ENCODE results near the gene DCN.

Gene DCN

DNA sequence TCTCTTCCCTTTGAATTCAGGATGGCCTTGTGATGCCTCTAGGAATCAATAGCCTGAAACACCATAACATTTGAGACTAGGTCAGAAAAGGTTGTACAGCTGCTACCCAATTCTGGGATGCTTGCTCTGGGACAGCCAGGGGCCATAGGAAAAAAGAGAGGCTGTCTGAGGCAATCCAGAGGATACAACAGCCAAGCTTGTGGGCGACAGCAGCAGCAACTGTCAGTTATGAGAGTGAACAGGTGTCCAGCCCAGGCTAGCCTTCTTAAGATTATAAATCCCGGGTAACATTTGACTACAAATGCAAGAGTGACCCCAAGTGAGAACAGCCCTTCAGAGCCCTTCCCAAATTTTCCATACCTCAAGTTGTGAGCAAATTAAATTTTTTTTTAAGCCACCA is 11.1 kb downstream of the DCN start:
- Histone ChIP-seq H4K20me1 (ENCODE audit: insufficient read depth, low read length) (no peaks in the 10 kb centered on the region), H3K4me3 (ENCODE audit: low read depth in 1 of 2, low read length in 2 of 2) (no peak overlapping the region), H3K27ac (ENCODE audit: low read length) (no peak overlapping the region), H3K27me3 (ENCODE audit: insufficient read depth, low read length, poor library complexity) (peaks cover 7% of the 10 kb centered on the region), H3K9me3 (ENCODE audit: insufficient read depth, low read length, severe bottlenecking) (no peaks in the 10 kb centered on the region), H3K4me1 (ENCODE audit: insufficient read depth, low read length) (no peaks in the 10 kb centered on the region), H3K9ac (ENCODE audit: low read depth, low read length) (no peak overlapping the region), H2AFZ (ENCODE audit: low read depth, low read length) (no peak overlapping the region), H3K4me2 (ENCODE audit: insufficient read depth, low read length) (no peak overlapping the region), H3K36me3 (ENCODE audit: insufficient read depth, low read length) (no peaks in the 10 kb centered on the region), H3K79me2 (ENCODE audit: insufficient read depth, low read length) (no peaks in the 10 kb centered on the region)
- DNase-seq: no peak
- TF ChIP-seq, protein P1, sequence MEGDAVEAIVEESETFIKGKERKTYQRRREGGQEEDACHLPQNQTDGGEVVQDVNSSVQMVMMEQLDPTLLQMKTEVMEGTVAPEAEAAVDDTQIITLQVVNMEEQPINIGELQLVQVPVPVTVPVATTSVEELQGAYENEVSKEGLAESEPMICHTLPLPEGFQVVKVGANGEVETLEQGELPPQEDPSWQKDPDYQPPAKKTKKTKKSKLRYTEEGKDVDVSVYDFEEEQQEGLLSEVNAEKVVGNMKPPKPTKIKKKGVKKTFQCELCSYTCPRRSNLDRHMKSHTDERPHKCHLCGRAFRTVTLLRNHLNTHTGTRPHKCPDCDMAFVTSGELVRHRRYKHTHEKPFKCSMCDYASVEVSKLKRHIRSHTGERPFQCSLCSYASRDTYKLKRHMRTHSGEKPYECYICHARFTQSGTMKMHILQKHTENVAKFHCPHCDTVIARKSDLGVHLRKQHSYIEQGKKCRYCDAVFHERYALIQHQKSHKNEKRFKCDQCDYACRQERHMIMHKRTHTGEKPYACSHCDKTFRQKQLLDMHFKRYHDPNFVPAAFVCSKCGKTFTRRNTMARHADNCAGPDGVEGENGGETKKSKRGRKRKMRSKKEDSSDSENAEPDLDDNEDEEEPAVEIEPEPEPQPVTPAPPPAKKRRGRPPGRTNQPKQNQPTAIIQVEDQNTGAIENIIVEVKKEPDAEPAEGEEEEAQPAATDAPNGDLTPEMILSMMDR (IDR thresholded peaks at IDR 0.05; ENCODE audit: borderline replicate concordance, extremely low read depth, low read length, poor library complexity, severe bottlenecking): no peak
- no peak for TF ChIP-seq EZH2 (IDR thresholded peaks at IDR 0.05; ENCODE audit: borderline replicate concordance, low read depth, low read length, severe bottlenecking)
- ATAC-seq (ENCODE audit: insufficient read depth, low read depth): no peak

DNA sequence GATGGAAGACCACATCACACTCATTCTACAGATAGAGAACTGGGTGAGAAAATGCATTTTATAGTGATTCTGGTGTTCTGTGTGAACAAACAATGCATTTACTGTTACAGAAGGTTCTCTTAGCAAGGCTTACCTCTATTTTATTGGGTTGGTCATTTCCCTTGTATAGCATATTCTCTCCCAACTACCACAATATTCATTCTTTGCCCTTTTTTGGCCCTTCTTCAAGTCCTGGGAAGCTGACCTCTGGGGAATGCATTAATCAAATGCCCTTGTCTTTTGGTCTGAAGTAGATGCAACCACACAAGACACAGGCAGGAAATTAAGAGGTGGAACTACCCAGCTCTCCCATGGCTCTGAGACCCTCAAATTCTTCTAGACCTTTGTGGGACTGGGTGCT is 19.5 kb downstream of the DCN start:
- DNase-seq (no peak), ATAC-seq (ENCODE audit: insufficient read depth, low read depth) (no peak)
- no peak overlapping the region for H3K4me2 ChIP-seq (ENCODE audit: insufficient read depth, low read length)
- no peaks in the 10 kb centered on the region for H4K20me1 ChIP-seq (ENCODE audit: insufficient read depth, low read length)
- H3K4me1 ChIP-seq (ENCODE audit: insufficient read depth, low read length): no peaks in the 10 kb centered on the region
- no peaks in the 10 kb centered on the region for H3K79me2 ChIP-seq (ENCODE audit: insufficient read depth, low read length)
- no peaks in the 10 kb centered on the region for H3K9me3 ChIP-seq (ENCODE audit: insufficient read depth, low read length, severe bottlenecking)
- no peak for TF ChIP-seq EZH2 (IDR thresholded peaks at IDR 0.05; ENCODE audit: borderline replicate concordance, low read depth, low read length, severe bottlenecking)
- TF ChIP-seq, protein P1 (IDR thresholded peaks at IDR 0.05; ENCODE audit: borderline replicate concordance, extremely low read depth, low read length, poor library complexity, severe bottlenecking): no peak
- H3K36me3 ChIP-seq (ENCODE audit: insufficient read depth, low read length): no peaks in the 10 kb centered on the region
- no peak overlapping the region for H2AFZ ChIP-seq (ENCODE audit: low read depth, low read length)
- H3K27ac ChIP-seq (ENCODE audit: low read length): no peak overlapping the region
- no peak overlapping the region for H3K4me3 ChIP-seq (ENCODE audit: low read depth in 1 of 2, low read length in 2 of 2)
- H3K27me3 ChIP-seq (ENCODE audit: insufficient read depth, low read length, poor library complexity): no peaks in the 10 kb centered on the region
- no peak overlapping the region for H3K9ac ChIP-seq (ENCODE audit: low read depth, low read length)

DNA sequence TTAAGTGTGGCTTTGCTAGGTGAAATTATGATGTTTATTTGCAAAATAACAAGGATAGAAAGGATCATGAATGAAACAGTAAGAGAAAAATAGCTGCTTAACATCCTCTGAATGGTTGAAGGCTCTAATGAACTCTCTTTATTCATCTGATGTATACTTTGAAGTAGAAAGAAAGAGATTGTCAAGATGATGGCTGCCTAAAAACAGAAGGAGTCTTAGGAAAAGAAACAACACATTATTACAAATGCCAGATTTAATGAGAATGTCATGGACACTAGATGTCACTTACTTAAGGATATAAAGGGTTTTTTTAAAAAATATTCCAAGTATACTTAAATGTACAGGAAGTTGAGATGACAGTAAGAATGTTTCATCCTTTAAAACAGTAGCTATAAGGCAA is 21.6 kb downstream of the DCN start:
- H3K27me3 ChIP-seq (ENCODE audit: insufficient read depth, low read length, poor library complexity): no peaks in the 10 kb centered on the region
- no peak overlapping the region for H3K9ac ChIP-seq (ENCODE audit: low read depth, low read length)
- no peak overlapping the region for H2AFZ ChIP-seq (ENCODE audit: low read depth, low read length)
- H3K4me3 ChIP-seq (ENCODE audit: low read depth in 1 of 2, low read length in 2 of 2): no peak overlapping the region
- H3K9me3 ChIP-seq (ENCODE audit: insufficient read depth, low read length, severe bottlenecking): no peaks in the 10 kb centered on the region
- H3K36me3 ChIP-seq (ENCODE audit: insufficient read depth, low read length): no peaks in the 10 kb centered on the region
- ATAC-seq (ENCODE audit: insufficient read depth, low read depth) (no peak), DNase-seq (no peak)
- no peak overlapping the region for H3K27ac ChIP-seq (ENCODE audit: low read length)
- TF ChIP-seq EZH2 (IDR thresholded peaks at IDR 0.05; ENCODE audit: borderline replicate concordance, low read depth, low read length, severe bottlenecking): no peak
- TF ChIP-seq, protein P1 (IDR thresholded peaks at IDR 0.05; ENCODE audit: borderline replicate concordance, extremely low read depth, low read length, poor library complexity, severe bottlenecking): no peak
- H3K4me1 ChIP-seq (ENCODE audit: insufficient read depth, low read length): no peaks in the 10 kb centered on the region
- H3K4me2 ChIP-seq (ENCODE audit: insufficient read depth, low read length): no peak overlapping the region
- H3K79me2 ChIP-seq (ENCODE audit: insufficient read depth, low read length): no peaks in the 10 kb centered on the region
- H4K20me1 ChIP-seq (ENCODE audit: insufficient read depth, low read length): no peaks in the 10 kb centered on the region

DNA sequence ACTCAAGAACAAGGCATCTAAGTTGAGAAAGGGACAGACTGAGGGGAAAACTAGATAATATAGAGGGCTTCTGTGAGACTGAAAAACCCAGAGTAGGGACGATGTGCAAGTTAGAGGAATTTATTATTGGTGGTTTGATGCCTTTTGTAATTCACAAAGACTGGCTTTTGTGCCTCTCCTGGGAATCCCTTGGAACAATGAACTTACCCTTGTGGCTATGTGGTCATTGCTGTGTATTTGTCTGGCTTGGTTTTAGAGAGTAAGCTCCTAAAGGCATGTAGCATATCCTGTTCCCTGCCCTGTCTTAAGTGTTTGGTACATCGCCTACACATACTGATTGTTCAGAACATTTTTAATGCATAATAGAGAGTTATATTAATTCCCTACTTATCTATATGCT is 26.6 kb downstream of the DCN start:
- Histone ChIP-seq H3K27me3 (ENCODE audit: insufficient read depth, low read length, poor library complexity) (no peaks in the 10 kb centered on the region), H3K4me1 (ENCODE audit: insufficient read depth, low read length) (no peaks in the 10 kb centered on the region), H4K20me1 (ENCODE audit: insufficient read depth, low read length) (no peaks in the 10 kb centered on the region), H3K36me3 (ENCODE audit: insufficient read depth, low read length) (no peaks in the 10 kb centered on the region), H3K27ac (ENCODE audit: low read length) (no peak overlapping the region), H2AFZ (ENCODE audit: low read depth, low read length) (no peak overlapping the region), H3K4me2 (ENCODE audit: insufficient read depth, low read length) (no peak overlapping the region), H3K9ac (ENCODE audit: low read depth, low read length) (no peak overlapping the region), H3K9me3 (ENCODE audit: insufficient read depth, low read length, severe bottlenecking) (no peaks in the 10 kb centered on the region), H3K79me2 (ENCODE audit: insufficient read depth, low read length) (no peaks in the 10 kb centered on the region), H3K4me3 (ENCODE audit: low read depth in 1 of 2, low read length in 2 of 2) (no peak overlapping the region)
- DNase-seq (no peak), ATAC-seq (ENCODE audit: insufficient read depth, low read depth) (no peak)
- TF ChIP-seq EZH2 (IDR thresholded peaks at IDR 0.05; ENCODE audit: borderline replicate concordance, low read depth, low read length, severe bottlenecking): no peak
- TF ChIP-seq, protein P1 (IDR thresholded peaks at IDR 0.05; ENCODE audit: borderline replicate concordance, extremely low read depth, low read length, poor library complexity, severe bottlenecking): no peak
